BJ (cell line): ENCODE data around the gene PARD3B. TPM values are rescaled to one million over a fixed set of nuclear protein-coding genes. Genes with fewer than 3 reads are reported as not detected.

Experiments used
- CTCF ChIA-PET: fragments of 350-600 bp; formaldehyde crosslinking; extraction: SDS; loops from one replicate; lab custom pipeline; 2021; ENCODE audit warnings: antibody characterized with exemption, inconsistent platforms; lab: Yijun Ruan, JAX
- POLR2A ChIA-PET: fragments of 300-600 bp; sonication (Branson Sonifier 250); formaldehyde crosslinking; extraction: SDS; loops from one replicate; lab custom pipeline; 2021; ENCODE audit warnings: antibody characterized with exemption; lab: Charles Lee
- DNase-seq: peaks from one replicate; pipeline ENCODE4 v3.0.0-alpha.2; 2011; ENCODE audit warnings: low read depth
- H3K27me3 ChIP-seq: 2 replicates; pipeline ENCODE4 v1.6.0; 2011; ENCODE audit warnings: low read length; ENCODE audit not compliant: control insufficient read depth, insufficient read depth
- H3K36me3 ChIP-seq: 2 replicates; pipeline ENCODE4 v1.5.1; 2011; ENCODE audit warnings: low read length; ENCODE audit not compliant: control insufficient read depth, insufficient read depth
- H3K4me3 ChIP-seq: 2 replicates; pipeline ENCODE4 v1.5.1; 2011; ENCODE audit warnings: low read depth, mild to moderate bottlenecking, control low read depth, low read length
- polyA plus RNA-seq: library from polyadenylated mRNA; depleted of rRNA; stranded (reverse); fragments of >200 nt; gene quantifications from 2 replicates; pipeline ENCODE4 v1.2.3, GENCODE V29; 2011
- TF ChIP-seq, protein P1 (sequence below): IDR thresholded peaks from 2 replicates; pipeline ENCODE4 v1.5.1; 2011; ENCODE audit warnings: low read depth, mild to moderate bottlenecking, control low read depth, inconsistent platforms, low read length, moderate library complexity; ENCODE audit not compliant: insufficient read depth

Gene PARD3B
- polyA plus RNA-seq, 1 experiment: 7.1 TPM

DNA sequence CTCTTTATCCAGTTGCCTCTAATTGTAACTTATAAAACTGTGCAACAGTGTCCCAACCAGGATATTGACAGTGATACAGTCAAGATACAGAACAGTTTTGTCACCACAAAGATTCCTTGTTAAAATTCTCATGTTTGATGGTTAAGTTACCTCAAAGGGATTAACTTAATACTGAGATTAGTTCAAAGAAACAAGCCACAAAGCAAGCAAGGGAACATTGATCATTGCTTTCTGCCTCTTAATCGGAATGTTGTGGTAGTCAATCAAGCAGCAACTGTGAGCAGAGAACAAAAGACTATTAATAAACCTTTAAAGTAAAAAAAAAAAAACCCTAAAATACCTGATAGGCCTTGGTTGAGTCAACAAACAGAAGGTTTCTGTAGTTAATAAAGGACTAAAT is 352.3 kb downstream of the PARD3B start:
- H3K4me3 ChIP-seq: no peak overlapping the region
- TF ChIP-seq, protein P1, sequence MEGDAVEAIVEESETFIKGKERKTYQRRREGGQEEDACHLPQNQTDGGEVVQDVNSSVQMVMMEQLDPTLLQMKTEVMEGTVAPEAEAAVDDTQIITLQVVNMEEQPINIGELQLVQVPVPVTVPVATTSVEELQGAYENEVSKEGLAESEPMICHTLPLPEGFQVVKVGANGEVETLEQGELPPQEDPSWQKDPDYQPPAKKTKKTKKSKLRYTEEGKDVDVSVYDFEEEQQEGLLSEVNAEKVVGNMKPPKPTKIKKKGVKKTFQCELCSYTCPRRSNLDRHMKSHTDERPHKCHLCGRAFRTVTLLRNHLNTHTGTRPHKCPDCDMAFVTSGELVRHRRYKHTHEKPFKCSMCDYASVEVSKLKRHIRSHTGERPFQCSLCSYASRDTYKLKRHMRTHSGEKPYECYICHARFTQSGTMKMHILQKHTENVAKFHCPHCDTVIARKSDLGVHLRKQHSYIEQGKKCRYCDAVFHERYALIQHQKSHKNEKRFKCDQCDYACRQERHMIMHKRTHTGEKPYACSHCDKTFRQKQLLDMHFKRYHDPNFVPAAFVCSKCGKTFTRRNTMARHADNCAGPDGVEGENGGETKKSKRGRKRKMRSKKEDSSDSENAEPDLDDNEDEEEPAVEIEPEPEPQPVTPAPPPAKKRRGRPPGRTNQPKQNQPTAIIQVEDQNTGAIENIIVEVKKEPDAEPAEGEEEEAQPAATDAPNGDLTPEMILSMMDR: no peak
- H3K36me3 ChIP-seq: no peaks in the 10 kb centered on the region
- CTCF ChIA-PET: no interaction called here
- H3K27me3 ChIP-seq: no peaks in the 10 kb centered on the region
- no peak for DNase-seq
- POLR2A ChIA-PET: no interaction called here

DNA sequence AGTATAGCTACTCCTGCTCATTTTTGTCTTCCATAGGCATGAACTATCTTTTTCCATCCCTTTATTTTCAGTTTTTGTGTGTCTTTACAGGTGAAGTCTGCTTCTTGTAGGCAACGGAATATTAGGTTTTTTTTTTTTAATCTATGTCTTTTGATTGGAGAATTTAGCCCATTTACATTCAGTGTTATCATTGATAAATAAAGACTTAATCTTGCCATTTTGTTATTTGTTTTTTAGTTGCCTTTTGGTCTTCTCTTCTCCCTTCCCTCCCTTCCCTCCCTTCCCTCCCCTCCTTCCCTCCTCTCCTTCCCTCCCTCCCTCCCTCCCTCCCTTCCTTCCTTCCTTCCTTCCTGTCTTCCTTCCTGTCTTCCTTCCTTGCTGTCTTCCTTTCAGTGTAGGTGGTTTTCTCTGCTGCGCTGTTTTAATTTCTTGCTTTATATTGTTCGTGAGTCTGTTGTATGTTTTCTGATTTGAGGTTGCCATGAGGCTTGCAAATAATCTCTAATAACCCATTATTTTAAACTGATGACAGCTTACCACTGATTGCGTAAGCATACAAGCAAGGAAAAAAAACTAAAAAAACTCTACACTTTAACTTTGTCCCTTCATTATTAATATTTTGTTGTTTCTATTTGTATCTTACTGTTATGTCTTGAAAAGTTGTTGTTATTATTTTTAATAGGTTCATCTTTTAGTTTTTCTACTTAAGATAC is 353.8 kb downstream of the PARD3B start:
- DNase-seq: no peak
- H3K4me3 ChIP-seq: no peak overlapping the region
- H3K36me3 ChIP-seq: no peaks in the 10 kb centered on the region
- CTCF ChIA-PET: interaction anchor here (0.7 kb wide), 1 partner anchor 789 kb away, joined by 3 read pairs; no protein-coding TSS in a partner anchor
- POLR2A ChIA-PET: no interaction called here
- TF ChIP-seq, protein P1: no peak
- no peaks in the 10 kb centered on the region for H3K27me3 ChIP-seq

DNA sequence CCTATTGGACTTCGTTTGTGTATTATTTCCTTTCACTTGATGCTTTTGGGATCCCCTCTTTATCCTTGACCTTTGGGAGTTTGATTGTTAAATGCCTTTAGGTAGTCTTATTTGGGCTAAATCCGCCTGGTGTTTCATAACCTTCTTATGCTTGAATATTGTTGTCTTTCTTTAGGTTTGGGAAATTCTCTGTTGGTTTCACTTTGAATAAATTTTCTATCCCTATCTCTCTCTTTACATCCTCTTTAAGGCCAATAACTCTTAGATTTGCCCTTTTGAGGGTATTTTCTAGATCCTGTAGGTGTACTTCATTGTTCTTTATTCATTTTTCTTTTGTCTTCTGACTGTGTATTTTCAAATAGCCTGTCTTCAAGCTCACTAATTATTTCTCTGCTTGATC is 354.7 kb downstream of the PARD3B start:
- POLR2A ChIA-PET: no interaction called here
- no peak overlapping the region for H3K4me3 ChIP-seq
- no peak for DNase-seq
- H3K27me3 ChIP-seq: no peaks in the 10 kb centered on the region
- TF ChIP-seq, protein P1: no peak
- CTCF ChIA-PET: interaction anchor here (1.6 kb wide), 1 partner anchor 18 kb away, joined by 3 read pairs; no protein-coding TSS in a partner anchor
- H3K36me3 ChIP-seq: no peaks in the 10 kb centered on the region

DNA sequence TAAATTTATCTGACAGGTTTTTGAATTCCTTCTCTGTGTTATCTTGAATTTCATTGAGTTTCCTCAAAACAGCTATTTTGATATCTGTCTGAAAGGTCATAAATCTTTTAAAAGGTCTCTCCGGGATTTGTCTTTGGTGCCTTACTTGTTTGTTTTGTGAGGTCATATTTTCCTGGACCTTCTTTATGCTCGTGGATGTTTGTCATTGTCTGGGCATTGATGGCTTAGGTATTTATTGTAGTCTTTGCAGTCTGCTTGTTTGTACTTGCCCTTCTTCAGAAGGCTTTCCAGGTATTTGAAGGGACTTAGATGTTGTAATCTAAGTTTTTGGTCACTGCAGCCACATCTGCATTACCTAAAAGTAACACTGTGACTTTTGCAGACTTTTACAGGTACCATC is 355.2 kb downstream of the PARD3B start:
- ChIA-PET POLR2A (no interaction called here), CTCF (interaction anchor here (1.6 kb wide), 1 partner anchor 17 kb away, joined by 3 read pairs; no protein-coding TSS in a partner anchor)
- DNase-seq: no peak
- Histone ChIP-seq H3K36me3 (no peaks in the 10 kb centered on the region), H3K27me3 (no peaks in the 10 kb centered on the region), H3K4me3 (no peak overlapping the region)
- TF ChIP-seq, protein P1: no peak

DNA sequence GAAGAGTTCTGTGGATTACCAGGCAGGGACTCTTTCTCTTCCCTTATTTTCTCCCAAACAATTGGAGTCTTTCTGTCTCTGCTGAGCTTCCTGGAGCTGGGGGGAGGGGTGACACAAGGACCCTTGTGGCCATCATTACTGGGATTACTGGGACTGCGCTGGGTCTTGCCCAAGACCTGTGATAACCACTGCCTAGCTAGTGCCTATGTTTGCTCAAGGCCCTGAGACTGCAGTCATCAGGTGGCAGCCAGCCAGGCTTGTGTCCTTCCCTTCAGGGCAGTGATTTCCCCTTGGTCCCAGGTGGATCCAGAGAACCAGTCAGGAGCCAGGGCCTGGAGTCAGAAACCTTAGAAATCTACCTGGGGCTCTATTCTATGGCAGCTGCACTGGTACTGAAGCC is 355.6 kb downstream of the PARD3B start:
- ChIA-PET POLR2A (no interaction called here), CTCF (interaction anchor here (1.6 kb wide), 1 partner anchor 17 kb away, joined by 3 read pairs; no protein-coding TSS in a partner anchor)
- TF ChIP-seq, protein P1: no peak
- Histone ChIP-seq H3K27me3 (no peaks in the 10 kb centered on the region), H3K36me3 (no peaks in the 10 kb centered on the region), H3K4me3 (no peak overlapping the region)
- DNase-seq: no peak
